ENCODE measurements around the gene BAZ1B.
"Not testable (repeated sequence)": the region's sequence is repeated elsewhere in the genome, so short reads cannot be mapped to it uniquely, and the experiment has no call there.

GRCh38 chr7:73404860-73405259, 117.2 kb downstream of the BAZ1B start:
- not testable (repeated sequence) for TF ChIP-seq CTCF, POLR2A (IDR thresholded peaks at IDR 0.05)

Measured in esophagus squamous epithelium (tissue), 4 donors.